HCT116 (cell line): Measurements from ENCODE around the gene ZNF503. TPM values are rescaled to one million over a fixed set of nuclear protein-coding genes. Genes with fewer than 3 reads are reported as not detected.

Experiments used
- ATAC-seq: fragments of 200-7000 bp; cut with Tn5 transposase; 2 replicates; pipeline ENCODE4 v1.9.1; 2020; ENCODE audit warnings: mild to moderate bottlenecking, moderate library complexity
- BruUV-seq: library from RNA; stranded (reverse); fragments of 400-500 nt; replicated peaks from 2 replicates; lab custom pipeline; 2021; lab: Mats Ljungman, UMichigan
- CTCF ChIA-PET: fragments of 300-600 bp; sonication (Branson Sonifier 250); formaldehyde crosslinking; loops from one replicate; lab custom pipeline; 2021; ENCODE audit warnings: antibody characterized with exemption; lab: Charles Lee
- POLR2A ChIA-PET: fragments of 300-600, 350-600 bp; sonication (Branson Sonifier 250); formaldehyde crosslinking; loops from one replicate; lab custom pipeline; 2021; ENCODE audit warnings: antibody characterized with exemption; lab: Charles Lee
- RAD21 ChIA-PET, 2 experiments: fragments of 300-600 bp; sonication (Branson Sonifier 250); formaldehyde crosslinking; loops; one replicate each; lab custom pipeline; 2023; ENCODE audit warnings: low total read pairs in 2 of 2; ENCODE audit not compliant: uncharacterized antibody in 2 of 2, unreplicated experiment in 2 of 2, low non-redundant PET in 1 of 2; lab: Charles Lee
- DNase-seq: peaks from one replicate; pipeline ENCODE4 v3.0.0-alpha.2; 2010; ENCODE audit warnings: low read depth, low spot score
- H2AFZ ChIP-seq: fragments of 200-600 bp; shearing (Covaris generic), sonication (generic); 2 replicates; pipeline ENCODE4 v1.6.1; 2017; ENCODE audit warnings: low read depth, mixed run types, mixed read lengths, antibody characterized with exemption, low read length; ENCODE audit not compliant: poor library complexity, severe bottlenecking
- H3K27ac ChIP-seq: 2 replicates; pipeline ENCODE4 v1.5.1; 2012; ENCODE audit warnings: low read depth, low read length
- H3K27me3 ChIP-seq: fragments of 200-600 bp; sonication (generic); 2 replicates; pipeline ENCODE4 v1.6.1; 2016; ENCODE audit warnings: mixed run types, low read length, mixed read lengths; ENCODE audit not compliant: insufficient read depth
- H3K36me3 ChIP-seq, 2 experiments: fragments of 200-500 bp in 1 of 2; fragments of 200-600 bp in 1 of 2; sonication (Bioruptor generic) in 1 of 2; sonication (generic) in 1 of 2; 2 replicates each; pipeline versions ENCODE4 v1.5.1 to v1.6.1; 2014 to 2016; ENCODE audit warnings: low read length in 2 of 2, inconsistent platforms in 1 of 2, mixed read lengths in 1 of 2, mixed run types in 1 of 2; ENCODE audit not compliant: insufficient read depth in 2 of 2, control insufficient read depth in 1 of 2
- H3K4me1 ChIP-seq, 2 experiments: fragments of 200-600 bp in 1 of 2; sonication (generic) in 1 of 2; 2 replicates each; pipeline versions ENCODE4 v1.5.1 to v1.6.1; 2012 to 2017; ENCODE audit warnings: low read length in 2 of 2, inconsistent platforms in 1 of 2, mild to moderate bottlenecking in 1 of 2, mixed read lengths in 1 of 2, mixed run types in 1 of 2, moderate library complexity in 1 of 2; ENCODE audit not compliant: insufficient read depth in 2 of 2, control insufficient read depth in 1 of 2
- H3K4me2 ChIP-seq: fragments of 200-600 bp; sonication (generic); 2 replicates; pipeline ENCODE4 v1.6.1; 2017; ENCODE audit warnings: mixed run types, low read length, mixed read lengths
- H3K4me3 ChIP-seq, 2 experiments: fragments of 200-600 bp in 1 of 2; sonication (generic) in 1 of 2; replicated peaks in 1 of 2; 2 replicates each; pipeline ENCODE4 v1.5.1; 2011 to 2016; ENCODE audit warnings: low read length in 2 of 2, control low read depth in 1 of 2, low read depth in 1 of 2, mild to moderate bottlenecking in 1 of 2, mixed read lengths in 1 of 2, mixed run types in 1 of 2
- H3K79me2 ChIP-seq: fragments of 200-600 bp; sonication (generic); 2 replicates; pipeline ENCODE4 v1.6.1; 2017; ENCODE audit warnings: mild to moderate bottlenecking, mixed run types, low read length, moderate library complexity, mixed read lengths; ENCODE audit not compliant: insufficient read depth
- H3K9ac ChIP-seq: fragments of 200-600 bp; sonication (generic); 2 replicates; pipeline ENCODE4 v1.6.1; 2016; ENCODE audit warnings: low read length, mixed read lengths
- H3K9me2 ChIP-seq: fragments of 200-600 bp; sonication (generic), shearing (Covaris generic); 2 replicates; pipeline ENCODE4 v1.6.1; 2017; ENCODE audit warnings: mixed run types, mild to moderate bottlenecking, moderate library complexity; ENCODE audit not compliant: insufficient read depth
- H3K9me3 ChIP-seq, 2 experiments: fragments of 200-500 bp in 1 of 2; fragments of 200-600 bp in 1 of 2; sonication (Bioruptor generic) in 1 of 2; sonication (generic) in 1 of 2; 2 replicates each; pipeline ENCODE4 v1.6.1; 2014 to 2017; ENCODE audit warnings: low read length in 2 of 2, mixed read lengths in 2 of 2, inconsistent platforms in 1 of 2, low read depth in 1 of 2, mild to moderate bottlenecking in 1 of 2, mixed run types in 1 of 2, moderate library complexity in 1 of 2; ENCODE audit not compliant: control insufficient read depth in 1 of 2, insufficient read depth in 1 of 2
- H4K20me1 ChIP-seq: fragments of 200-600 bp; sonication (generic), shearing (Covaris generic); 2 replicates; pipeline ENCODE4 v1.6.1; 2017; ENCODE audit warnings: mixed run types, mild to moderate bottlenecking, moderate library complexity; ENCODE audit not compliant: insufficient read depth
- EZH2 ChIP-seq: fragments of 200-600 bp; sonication (generic); IDR thresholded peaks from 2 replicates; pipeline ENCODE4 v1.6.1; 2017; ENCODE audit warnings: antibody characterized with exemption, mixed run types
- EZH2phosphoT487 ChIP-seq: fragments of 200-600 bp; IDR thresholded peaks from 2 replicates; pipeline ENCODE4 v1.6.1; 2018; ENCODE audit warnings: antibody characterized with exemption, borderline replicate concordance
- JUND ChIP-seq: IDR thresholded peaks from 2 replicates; pipeline ENCODE4 v1.6.1; 2012
- POLR2A ChIP-seq: IDR thresholded peaks from 2 replicates; pipeline ENCODE4 v1.7.0; 2011; ENCODE audit warnings: borderline replicate concordance; ENCODE audit not compliant: insufficient read depth, insufficient read length; ENCODE audit errors: extremely low read depth
- POLR2AphosphoS5 ChIP-seq: IDR thresholded peaks from 2 replicates; pipeline ENCODE4 v1.6.1; 2011; ENCODE audit warnings: mild to moderate bottlenecking, low read depth, low read length, moderate library complexity
- REST ChIP-seq: IDR thresholded peaks from 2 replicates; pipeline ENCODE4 v1.6.1; 2012; ENCODE audit warnings: low read depth
- SIN3A ChIP-seq: IDR thresholded peaks from 2 replicates; pipeline ENCODE4 v1.6.1; 2012; ENCODE audit warnings: low read depth
- TCF7L2 ChIP-seq: IDR thresholded peaks from 2 replicates; pipeline ENCODE4 v1.7.0; 2011; ENCODE audit warnings: borderline replicate concordance, inconsistent platforms; ENCODE audit not compliant: insufficient read depth, insufficient read length; ENCODE audit errors: extremely low read depth
- YY1 ChIP-seq: IDR thresholded peaks from 2 replicates; pipeline ENCODE4 v1.6.1; 2011; ENCODE audit warnings: low read length, low read depth, moderate library complexity, mild to moderate bottlenecking; ENCODE audit not compliant: insufficient replicate concordance; ENCODE audit errors: extremely low read depth
- ZBTB33 ChIP-seq: IDR thresholded peaks from 2 replicates; pipeline ENCODE4 v1.6.1; 2011; ENCODE audit warnings: mild to moderate bottlenecking, low read length, moderate library complexity; ENCODE audit not compliant: insufficient replicate concordance; ENCODE audit errors: extremely low read depth
- ZFX ChIP-seq: fragments of 450-650 bp; IDR thresholded peaks from 2 replicates; pipeline ENCODE4 v1.6.1; 2017
- intact Hi-C: fragments of 100-400 bp; cut with micrococcal nuclease; formaldehyde crosslinking; loops from 2 replicates; pipeline ENCODE4 v1.10.0; 2022
- total RNA-seq: library from RNA; stranded (reverse); gene quantifications from one replicate; pipeline ENCODE4 v1.2.1, GENCODE V29; 2021; ENCODE audit not compliant: unreplicated experiment

ZNF503 gene
- total RNA-seq, 1 experiment from 2014 or later, result 30.4 TPM

GRCh38 chr10:75402486-75403143, 1.1 kb upstream of the ZNF503 start:
- POLR2A ChIA-PET, result interaction anchor here (0.7 to 2.0 kb wide), 9 partner anchors 9 to 883 kb away, joined by 3 to 17 read pairs (median 4); no protein-coding TSS in a partner anchor

More at GRCh38 chr10:75402486-75403143, 1.1 kb upstream of the ZNF503 start:
- peaks cover 44% of the 10 kb centered on the region for H3K79me2 ChIP-seq
- BruUV-seq, result no TSS peak
- DNase-seq, result no peak
- intact Hi-C loops, result loop anchor here (1.0 to 5.0 kb wide), 3 partner anchors 508 to 700 kb away; no protein-coding TSS in a partner anchor
- H3K4me2 ChIP-seq, result peak overlapping the region; percentile 100
- peak overlapping the region; percentile 97 for H3K27ac ChIP-seq
- H3K36me3 ChIP-seq, result peaks cover 0 to 12% of the 10 kb centered on the region in 2 experiments; a peak in 2 of 4 replicates
- H2AFZ ChIP-seq, result peak overlapping the region; percentile 88
- ChIA-PET RAD21 (interaction anchor here (1.2 kb wide), 2 partner anchors 167 to 507 kb away, joined by 3 to 4 read pairs; partner anchors contain the start of gene COMTD1 (in 1 of the 2)), CTCF (interaction anchor here (0.7 to 2.2 kb wide), 10 partner anchors 16 to 1712 kb away, joined by 3 to 21 read pairs (median 3); no protein-coding TSS in a partner anchor)
- H3K9me2 ChIP-seq, result no peaks in the 10 kb centered on the region
- H3K9me3 ChIP-seq, result no peaks in the 10 kb centered on the region
- TF ChIP-seq POLR2A, result no peak
- TF ChIP-seq EZH2, result no peak
- TF ChIP-seq POLR2AphosphoS5, result no peak
- TF ChIP-seq ZBTB33, result no peak
- no peak for TF ChIP-seq EZH2phosphoT487
- TF ChIP-seq REST, result no peak
- peak; percentile 54 for TF ChIP-seq TCF7L2
- TF ChIP-seq JUND, result no peak
- TF ChIP-seq SIN3A, result no peak
- no peak for TF ChIP-seq YY1
- TF ChIP-seq ZFX, result 0 out of 2 replicates have a peak, but pooled peaks have one; percentile 33
- no peaks in the 10 kb centered on the region for H3K27me3 ChIP-seq
- H3K4me3 ChIP-seq, result peak overlapping the region; percentile 93 to 96
- H3K9ac ChIP-seq, result peak overlapping the region; percentile 92
- ATAC-seq, result peak; percentile 17
- no peaks in the 10 kb centered on the region for H4K20me1 ChIP-seq
- peaks cover 27 to 60% of the 10 kb centered on the region in 2 experiments; a peak in 3 of 4 replicates for H3K4me1 ChIP-seq
